Nucleus accumbens (tissue), 56 donors: ENCODE measurements around the gene ZNF276.
"Not testable (repeated sequence)": the region's sequence is repeated elsewhere in the genome, so short reads cannot be mapped to it uniquely, and the experiment has no call there.

Experiments used
- DNase-seq, 56 donors: peaks; one replicate each; lab custom pipeline; 2025; lab: John Stamatoyannopoulos, UW

Gene ZNF276

GRCh38 chr16:89720813-89721545 is at the start of gene ZNF276, which contains the start of gene VPS9D1:
TSS of gene ZNF276 (plus strand) at chr16:89721537. CDS start at chr16:89721641, 104 bp downstream.
TSS of gene VPS9D1 (minus strand) at chr16:89720898. CDS start at chr16:89720861, 37 bp downstream.
- DNase-seq: peak in 55 of 56 donors; percentile 36 to 95 (median 81)

- not testable (repeated sequence) for DNase-seq
These were observed 49.8 kb upstream of the ZNF276 start for GRCh38 chr16:89671565-89671964.

GRCh38 chr16:89672177-89672941 is 49.0 kb upstream of the ZNF276 start:
- DNase-seq: no peak

- no peak for DNase-seq
These were observed 43.1 kb upstream of the ZNF276 start for GRCh38 chr16:89678258-89678657.

- DNase-seq: no peak
These were observed 35.4 kb upstream of the ZNF276 start for GRCh38 chr16:89685916-89686315.

- DNase-seq: peak in 54 of 56 donors; percentile 31 to 94 (median 84)
These were observed 34.7 kb upstream of the ZNF276 start, which contains the start of gene CDK10 for GRCh38 chr16:89686520-89687091. TSS of gene CDK10 (plus strand) at chr16:89686689. CDS start at chr16:89686711, 22 bp downstream.

- DNase-seq: peak in 5 of 56 donors; percentile 47 to 73 (median 57)
These were observed 34.0 kb upstream of the ZNF276 start for GRCh38 chr16:89687092-89687940.

- no peak for DNase-seq
These were observed 32.9 kb upstream of the ZNF276 start for GRCh38 chr16:89688395-89688794.

GRCh38 chr16:89689142-89689541 is 32.2 kb upstream of the ZNF276 start:
- DNase-seq: no peak

GRCh38 chr16:89689621-89690020 is 31.7 kb upstream of the ZNF276 start:
- not testable (repeated sequence) for DNase-seq

GRCh38 chr16:89690392-89690901 is 30.9 kb upstream of the ZNF276 start:
- no peak for DNase-seq

- no peak for DNase-seq
These were observed 29.9 kb upstream of the ZNF276 start for GRCh38 chr16:89691231-89691985.

GRCh38 chr16:89691986-89692569 is 29.3 kb upstream of the ZNF276 start:
- no peak for DNase-seq

GRCh38 chr16:89693289-89693731 is 28.0 kb upstream of the ZNF276 start:
- no peak for DNase-seq

GRCh38 chr16:89693931-89694783 is 27.2 kb upstream of the ZNF276 start:
- DNase-seq: no peak

- DNase-seq: not testable (repeated sequence)
These were observed 26.6 kb upstream of the ZNF276 start for GRCh38 chr16:89694784-89695085.

GRCh38 chr16:89695086-89695874 is 26.1 kb upstream of the ZNF276 start:
- no peak for DNase-seq
